GM23338 (cell line): ENCODE data around the gene ZNF438. TPM values are rescaled to one million over a fixed set of nuclear protein-coding genes. Genes with fewer than 3 reads are reported as not detected.

Experiments used
- ATAC-seq: fragments of 200-7000 bp; cut with Tn5 transposase; 3 replicates; pipeline ENCODE4 v1.9.1; 2020
- DNase-seq: peaks from one replicate; pipeline ENCODE4 v3.0.0-alpha.2; 2015; ENCODE audit warnings: low spot score
- H2AFZ ChIP-seq: fragments of 200-600 bp; sonication (generic); 2 replicates; pipeline ENCODE4 v1.8.0; 2016; ENCODE audit warnings: antibody characterized with exemption, mild to moderate bottlenecking, moderate library complexity
- H3F3A ChIP-seq: fragments of 200-600 bp; sonication (generic); replicated peaks from 2 replicates; pipeline ENCODE4 v1.8.0; 2017; ENCODE audit warnings: antibody characterized with exemption, mixed run types, low read depth
- H3K27ac ChIP-seq: fragments of 200-600 bp; sonication (generic); 2 replicates; pipeline ENCODE4 v1.6.1; 2016; ENCODE audit warnings: low read depth
- H3K27me3 ChIP-seq: fragments of 200-600 bp; sonication (generic); 2 replicates; pipeline ENCODE4 v1.8.0; 2016; ENCODE audit warnings: mild to moderate bottlenecking, mixed run types, moderate library complexity; ENCODE audit not compliant: insufficient read depth
- H3K36me3 ChIP-seq: fragments of 200-600 bp; sonication (generic); 2 replicates; pipeline ENCODE4 v1.8.0; 2016; ENCODE audit warnings: mild to moderate bottlenecking; ENCODE audit not compliant: insufficient read depth
- H3K4me1 ChIP-seq: fragments of 200-600 bp; sonication (generic); 2 replicates; pipeline ENCODE4 v1.8.0; 2016; ENCODE audit warnings: mild to moderate bottlenecking, moderate library complexity; ENCODE audit not compliant: insufficient read depth
- H3K4me2 ChIP-seq: fragments of 200-600 bp; sonication (generic); 2 replicates; pipeline ENCODE4 v1.7.1; 2017; ENCODE audit warnings: mixed run types
- H3K4me3 ChIP-seq: fragments of 200-600 bp; sonication (generic); 2 replicates; pipeline ENCODE4 v1.6.1; 2016; ENCODE audit warnings: mixed run types
- H3K79me2 ChIP-seq: fragments of 200-600 bp; sonication (generic); replicated peaks from 2 replicates; pipeline ENCODE4 v1.8.0; 2017; ENCODE audit warnings: mild to moderate bottlenecking; ENCODE audit not compliant: insufficient read depth
- H3K9me2 ChIP-seq: fragments of 200-600 bp; sonication (generic); 2 replicates; pipeline ENCODE4 v1.8.0; 2017; ENCODE audit not compliant: insufficient read depth
- H4K20me1 ChIP-seq: fragments of 200-600 bp; sonication (generic); replicated peaks from 2 replicates; pipeline ENCODE4 v1.8.0; 2017; ENCODE audit warnings: mild to moderate bottlenecking; ENCODE audit not compliant: insufficient read depth
- H3K27ac Mint-ChIP-seq: 2 replicates; pipeline ENCODE4 v1.8.0; 2020; ENCODE audit warnings: inconsistent platforms, mild to moderate bottlenecking, moderate library complexity, mixed read lengths
- H3K27me3 Mint-ChIP-seq: 3 replicates; pipeline ENCODE4 v1.8.0; 2022; ENCODE audit warnings: low read depth, mild to moderate bottlenecking, moderate library complexity, mixed read lengths, inconsistent platforms; ENCODE audit not compliant: insufficient read depth, poor library complexity
- H3K36me3 Mint-ChIP-seq: 3 replicates; pipeline ENCODE4 v1.8.0; 2021; ENCODE audit warnings: low read depth, mild to moderate bottlenecking, inconsistent platforms, moderate library complexity, mixed read lengths
- H3K4me1 Mint-ChIP-seq: 3 replicates; pipeline ENCODE4 v1.8.0; 2020; ENCODE audit warnings: mild to moderate bottlenecking, inconsistent platforms, mixed read lengths
- H3K4me3 Mint-ChIP-seq: 3 replicates; pipeline ENCODE4 v1.8.0; 2021; ENCODE audit warnings: moderate library complexity, mild to moderate bottlenecking, inconsistent platforms, mixed read lengths
- H3K9me3 Mint-ChIP-seq: 3 replicates; pipeline ENCODE4 v1.8.0; 2020; ENCODE audit warnings: moderate library complexity, mild to moderate bottlenecking, inconsistent platforms, mixed read lengths
- CREB1 ChIP-seq: fragments of 250-450 bp; sonication (Bioruptor Pico); IDR thresholded peaks from 2 replicates; pipeline ENCODE4 v1.5.0; 2020; ENCODE audit warnings: low read depth, mild to moderate bottlenecking, moderate library complexity
- EZH2 ChIP-seq: fragments of 200-600 bp; sonication (generic); IDR thresholded peaks from one replicate; pipeline ENCODE4 v1.8.0; 2017; ENCODE audit warnings: antibody characterized with exemption, mild to moderate bottlenecking, low read depth; ENCODE audit not compliant: unreplicated experiment
- NANOG ChIP-seq: IDR thresholded peaks from 2 replicates; pipeline ENCODE4 v1.6.1; 2016; ENCODE audit warnings: antibody characterized with exemption, borderline replicate concordance
- ZNF114 ChIP-seq: fragments of 250-450 bp; sonication (Bioruptor Pico); IDR thresholded peaks from 2 replicates; pipeline ENCODE4 v1.5.0; 2020; ENCODE audit warnings: mild to moderate bottlenecking, moderate library complexity
- ZNF331 ChIP-seq: fragments of 250-450 bp; sonication (Bioruptor Pico); IDR thresholded peaks from 2 replicates; pipeline ENCODE4 v1.5.0; 2020; ENCODE audit warnings: low read depth, mild to moderate bottlenecking, moderate library complexity
- polyA plus RNA-seq: library from polyadenylated mRNA; unstranded; fragments of >200 nt; fragmentation: Nextera tagmentation; extraction: Ambion mirVana; gene quantifications from 2 replicates; pipeline ENCODE4 v1.2.1, GENCODE V29; 2016
- total RNA-seq: library from RNA; depleted of rRNA; stranded (reverse); fragments of >200 nt; shearing (Covaris generic); gene quantifications from 2 replicates; pipeline ENCODE4 v1.2.3, GENCODE V29; 2014
- TF ChIP-seq, protein P1 (sequence below): fragments of 250-450 bp; sonication (Bioruptor Pico); IDR thresholded peaks from 2 replicates; pipeline ENCODE4 v1.5.0; 2020; ENCODE audit warnings: mild to moderate bottlenecking, moderate library complexity
- TF ChIP-seq, protein P2 (sequence below), 2 experiments: fragments of 200-600 bp in 1 of 2; sonication (generic) in 1 of 2; conservative IDR thresholded peaks; 2 replicates each; pipeline versions ENCODE4 v1.5.1 to v1.6.1; 2016 to 2017; ENCODE audit warnings: antibody characterized with exemption in 2 of 2, low read depth in 2 of 2, mild to moderate bottlenecking in 2 of 2, moderate library complexity in 1 of 2

ZNF438 gene
- total and polyA plus RNA-seq, 2 experiments from 2014 or later, result 0.91 to 0.94 TPM

GRCh38 chr10:30828164-30828563 is 203.5 kb downstream of the ZNF438 start (continued):
- TF ChIP-seq, protein P1, sequence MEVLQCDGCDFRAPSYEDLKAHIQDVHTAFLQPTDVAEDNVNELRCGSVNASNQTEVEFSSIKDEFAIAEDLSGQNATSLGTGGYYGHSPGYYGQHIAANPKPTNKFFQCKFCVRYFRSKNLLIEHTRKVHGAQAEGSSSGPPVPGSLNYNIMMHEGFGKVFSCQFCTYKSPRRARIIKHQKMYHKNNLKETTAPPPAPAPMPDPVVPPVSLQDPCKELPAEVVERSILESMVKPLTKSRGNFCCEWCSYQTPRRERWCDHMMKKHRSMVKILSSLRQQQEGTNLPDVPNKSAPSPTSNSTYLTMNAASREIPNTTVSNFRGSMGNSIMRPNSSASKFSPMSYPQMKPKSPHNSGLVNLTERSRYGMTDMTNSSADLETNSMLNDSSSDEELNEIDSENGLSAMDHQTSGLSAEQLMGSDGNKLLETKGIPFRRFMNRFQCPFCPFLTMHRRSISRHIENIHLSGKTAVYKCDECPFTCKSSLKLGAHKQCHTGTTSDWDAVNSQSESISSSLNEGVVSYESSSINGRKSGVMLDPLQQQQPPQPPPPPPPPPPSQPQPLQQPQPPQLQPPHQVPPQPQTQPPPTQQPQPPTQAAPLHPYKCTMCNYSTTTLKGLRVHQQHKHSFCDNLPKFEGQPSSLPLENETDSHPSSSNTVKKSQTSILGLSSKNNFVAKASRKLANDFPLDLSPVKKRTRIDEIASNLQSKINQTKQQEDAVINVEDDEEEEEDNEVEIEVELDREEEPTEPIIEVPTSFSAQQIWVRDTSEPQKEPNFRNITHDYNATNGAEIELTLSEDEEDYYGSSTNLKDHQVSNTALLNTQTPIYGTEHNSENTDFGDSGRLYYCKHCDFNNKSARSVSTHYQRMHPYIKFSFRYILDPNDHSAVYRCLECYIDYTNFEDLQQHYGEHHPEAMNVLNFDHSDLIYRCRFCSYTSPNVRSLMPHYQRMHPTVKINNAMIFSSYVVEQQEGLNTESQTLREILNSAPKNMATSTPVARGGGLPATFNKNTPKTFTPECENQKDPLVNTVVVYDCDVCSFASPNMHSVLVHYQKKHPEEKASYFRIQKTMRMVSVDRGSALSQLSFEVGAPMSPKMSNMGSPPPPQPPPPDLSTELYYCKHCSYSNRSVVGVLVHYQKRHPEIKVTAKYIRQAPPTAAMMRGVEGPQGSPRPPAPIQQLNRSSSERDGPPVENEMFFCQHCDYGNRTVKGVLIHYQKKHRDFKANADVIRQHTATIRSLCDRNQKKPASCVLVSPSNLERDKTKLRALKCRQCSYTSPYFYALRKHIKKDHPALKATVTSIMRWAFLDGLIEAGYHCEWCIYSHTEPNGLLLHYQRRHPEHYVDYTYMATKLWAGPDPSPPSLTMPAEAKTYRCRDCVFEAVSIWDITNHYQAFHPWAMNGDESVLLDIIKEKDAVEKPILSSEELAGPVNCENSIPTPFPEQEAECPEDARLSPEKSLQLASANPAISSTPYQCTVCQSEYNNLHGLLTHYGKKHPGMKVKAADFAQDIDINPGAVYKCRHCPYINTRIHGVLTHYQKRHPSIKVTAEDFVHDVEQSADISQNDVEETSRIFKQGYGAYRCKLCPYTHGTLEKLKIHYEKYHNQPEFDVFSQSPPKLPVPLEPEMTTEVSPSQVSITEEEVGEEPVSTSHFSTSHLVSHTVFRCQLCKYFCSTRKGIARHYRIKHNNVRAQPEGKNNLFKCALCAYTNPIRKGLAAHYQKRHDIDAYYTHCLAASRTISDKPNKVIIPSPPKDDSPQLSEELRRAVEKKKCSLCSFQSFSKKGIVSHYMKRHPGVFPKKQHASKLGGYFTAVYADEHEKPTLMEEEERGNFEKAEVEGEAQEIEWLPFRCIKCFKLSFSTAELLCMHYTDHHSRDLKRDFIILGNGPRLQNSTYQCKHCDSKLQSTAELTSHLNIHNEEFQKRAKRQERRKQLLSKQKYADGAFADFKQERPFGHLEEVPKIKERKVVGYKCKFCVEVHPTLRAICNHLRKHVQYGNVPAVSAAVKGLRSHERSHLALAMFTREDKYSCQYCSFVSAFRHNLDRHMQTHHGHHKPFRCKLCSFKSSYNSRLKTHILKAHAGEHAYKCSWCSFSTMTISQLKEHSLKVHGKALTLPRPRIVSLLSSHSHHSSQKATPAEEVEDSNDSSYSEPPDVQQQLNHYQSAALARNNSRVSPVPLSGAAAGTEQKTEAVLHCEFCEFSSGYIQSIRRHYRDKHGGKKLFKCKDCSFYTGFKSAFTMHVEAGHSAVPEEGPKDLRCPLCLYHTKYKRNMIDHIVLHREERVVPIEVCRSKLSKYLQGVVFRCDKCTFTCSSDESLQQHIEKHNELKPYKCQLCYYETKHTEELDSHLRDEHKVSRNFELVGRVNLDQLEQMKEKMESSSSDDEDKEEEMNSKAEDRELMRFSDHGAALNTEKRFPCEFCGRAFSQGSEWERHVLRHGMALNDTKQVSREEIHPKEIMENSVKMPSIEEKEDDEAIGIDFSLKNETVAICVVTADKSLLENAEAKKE (CRISPR knock-in tag), result no peak
- TF ChIP-seq ZNF114, result no peak
- no peak for TF ChIP-seq CREB1

DNA sequence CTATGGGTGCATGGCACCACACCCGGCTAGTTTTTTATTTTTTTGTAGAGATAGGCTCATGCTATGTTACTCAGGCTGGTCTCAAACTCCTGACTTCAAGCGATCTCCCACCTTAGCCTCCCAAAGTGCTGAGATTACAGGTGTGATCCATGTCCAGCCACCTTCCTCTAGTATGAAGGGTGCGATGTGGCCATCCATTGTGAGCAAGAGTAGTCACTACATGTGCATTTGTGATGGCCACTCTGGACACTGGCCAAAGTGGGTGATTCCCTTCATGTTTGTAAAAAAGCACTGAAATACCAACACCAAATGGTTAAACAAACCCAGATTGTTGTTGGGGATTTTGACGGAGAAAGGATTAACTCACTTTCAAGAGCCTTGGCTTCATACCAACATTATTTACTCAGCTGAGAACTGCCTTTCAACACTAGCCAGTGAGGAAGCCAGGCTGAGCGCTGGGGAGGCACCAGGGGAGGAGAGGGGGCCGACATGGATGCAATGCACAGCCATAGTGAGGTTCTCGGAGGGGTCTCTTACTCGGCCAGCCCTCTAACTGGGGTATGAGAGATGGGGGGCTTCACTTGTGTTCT is 204.0 kb downstream of the ZNF438 start:
- no peak for ATAC-seq
- Histone ChIP-seq H3K27me3 (no peaks in the 10 kb centered on the region), H2AFZ (0 out of 2 replicates have a peak overlapping the region, but pooled peaks have one; percentile 38)
- TF ChIP-seq CREB1 (no peak), ZNF331 (no peak), EZH2 (no peak), ZNF114 (no peak), NANOG (no peak)
- TF ChIP-seq, protein P2, sequence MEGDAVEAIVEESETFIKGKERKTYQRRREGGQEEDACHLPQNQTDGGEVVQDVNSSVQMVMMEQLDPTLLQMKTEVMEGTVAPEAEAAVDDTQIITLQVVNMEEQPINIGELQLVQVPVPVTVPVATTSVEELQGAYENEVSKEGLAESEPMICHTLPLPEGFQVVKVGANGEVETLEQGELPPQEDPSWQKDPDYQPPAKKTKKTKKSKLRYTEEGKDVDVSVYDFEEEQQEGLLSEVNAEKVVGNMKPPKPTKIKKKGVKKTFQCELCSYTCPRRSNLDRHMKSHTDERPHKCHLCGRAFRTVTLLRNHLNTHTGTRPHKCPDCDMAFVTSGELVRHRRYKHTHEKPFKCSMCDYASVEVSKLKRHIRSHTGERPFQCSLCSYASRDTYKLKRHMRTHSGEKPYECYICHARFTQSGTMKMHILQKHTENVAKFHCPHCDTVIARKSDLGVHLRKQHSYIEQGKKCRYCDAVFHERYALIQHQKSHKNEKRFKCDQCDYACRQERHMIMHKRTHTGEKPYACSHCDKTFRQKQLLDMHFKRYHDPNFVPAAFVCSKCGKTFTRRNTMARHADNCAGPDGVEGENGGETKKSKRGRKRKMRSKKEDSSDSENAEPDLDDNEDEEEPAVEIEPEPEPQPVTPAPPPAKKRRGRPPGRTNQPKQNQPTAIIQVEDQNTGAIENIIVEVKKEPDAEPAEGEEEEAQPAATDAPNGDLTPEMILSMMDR (conservative IDR thresholded peaks at IDR 0.05; ENCODE audit: low read depth in 2 of 2), result no peak
- TF ChIP-seq, protein P1 (CRISPR knock-in tag), result no peak

More for the DNA sequence above, 204.0 kb downstream of the ZNF438 start:
- no peak overlapping the region for H3K27ac Mint-ChIP-seq
- Histone ChIP-seq H3K9me2 (peaks cover 5% of the 10 kb centered on the region; the same call in 1 of the 2 replicates), H3F3A (no peaks in the 10 kb centered on the region), H3K36me3 (no peaks in the 10 kb centered on the region), H3K79me2 (no peaks in the 10 kb centered on the region), H3K27ac (no peak overlapping the region), H4K20me1 (no peaks in the 10 kb centered on the region), H3K4me3 (no peak overlapping the region), H3K4me2 (no peak overlapping the region), H3K4me1 (no peaks in the 10 kb centered on the region; the same call in 1 of the 2 replicates)
- no peak overlapping the region for H3K4me3 Mint-ChIP-seq
- no peak for DNase-seq
- peaks cover 25% of the 10 kb centered on the region for H3K4me1 Mint-ChIP-seq
- H3K36me3 Mint-ChIP-seq, result no peaks in the 10 kb centered on the region; the same call in 2 of the 3 replicates
- H3K9me3 Mint-ChIP-seq, result peaks cover 3% of the 10 kb centered on the region; the same call in 1 of the 3 replicates
- H3K27me3 Mint-ChIP-seq, result peaks cover 12% of the 10 kb centered on the region
